Chondrocyte (in vitro differentiated cells): ENCODE measurements around the gene CEP170B. TPM values are rescaled to one million over a fixed set of nuclear protein-coding genes. Genes with fewer than 3 reads are reported as not detected.

ENCODE experiments used
- DNase-seq: peaks from one replicate; pipeline ENCODE4 v3.0.0; 2021; ENCODE audit warnings: mixed read lengths, low spot score
- H3K27ac Mint-ChIP-seq: one replicate; pipeline ENCODE4 v1.8.0; 2021; ENCODE audit warnings: mild to moderate bottlenecking, moderate library complexity, mixed read lengths; ENCODE audit not compliant: unreplicated experiment
- H3K27me3 Mint-ChIP-seq: 2 replicates; pipeline ENCODE4 v1.8.0; 2021; ENCODE audit warnings: low read depth, mixed read lengths
- H3K36me3 Mint-ChIP-seq: 2 replicates; pipeline ENCODE4 v1.8.0; 2021; ENCODE audit warnings: low read depth, mixed read lengths
- H3K4me1 Mint-ChIP-seq: 2 replicates; pipeline ENCODE4 v1.8.0; 2021; ENCODE audit warnings: low read depth, mild to moderate bottlenecking, mixed read lengths
- H3K4me3 Mint-ChIP-seq: one replicate; pipeline ENCODE4 v1.8.0; 2021; ENCODE audit warnings: mild to moderate bottlenecking, moderate library complexity, mixed read lengths; ENCODE audit not compliant: unreplicated experiment
- H3K9me3 Mint-ChIP-seq: 2 replicates; pipeline ENCODE4 v1.8.0; 2021; ENCODE audit warnings: low read depth, mixed read lengths
- CTCF ChIP-seq: fragments of 200-600 bp; sonication (generic); IDR thresholded peaks from 2 replicates; pipeline ENCODE4 v1.5.0; 2021; ENCODE audit warnings: antibody characterized with exemption, mild to moderate bottlenecking, moderate library complexity
- total RNA-seq: library from RNA; stranded (reverse); gene quantifications from 3 replicates; pipeline ENCODE4 v1.2.1, GENCODE V29; 2021

CEP170B gene
- total RNA-seq, 1 donor from 2014 or later: 39.2 TPM

DNA sequence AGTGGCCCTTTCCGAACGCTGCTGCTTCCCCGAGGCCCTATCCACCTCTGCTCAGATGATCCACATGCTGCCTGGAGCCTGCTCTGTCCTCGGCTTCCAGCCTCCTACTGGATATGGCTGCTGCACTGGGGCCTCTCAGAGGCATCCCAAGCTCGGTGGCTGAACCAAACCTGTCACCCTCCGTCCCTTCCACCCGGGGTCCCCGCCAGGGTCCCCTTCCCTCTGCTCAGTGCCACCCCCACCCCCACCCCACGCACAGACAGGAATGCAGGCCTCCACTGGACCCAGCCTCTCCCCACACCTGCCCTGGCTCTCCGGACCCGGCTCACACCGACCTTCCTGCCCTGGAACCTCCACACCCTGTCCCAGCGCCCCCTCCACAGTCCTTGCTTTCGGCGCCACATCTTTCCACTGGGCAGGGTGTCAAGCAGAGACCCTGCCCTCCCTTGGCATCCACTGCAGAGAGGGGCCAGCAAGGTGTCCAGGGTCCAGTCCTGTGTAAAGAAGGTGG, 6.1 kb downstream of the CEP170B start:
- H3K4me1 Mint-ChIP-seq: peaks cover 22% of the 10 kb centered on the region
- no peaks in the 10 kb centered on the region for H3K9me3 Mint-ChIP-seq
- H3K27ac Mint-ChIP-seq: no peak overlapping the region
- TF ChIP-seq CTCF: no peak
- H3K27me3 Mint-ChIP-seq: no peaks in the 10 kb centered on the region
- H3K36me3 Mint-ChIP-seq: no peaks in the 10 kb centered on the region
- no peak for DNase-seq
- H3K4me3 Mint-ChIP-seq: no peak overlapping the region

DNA sequence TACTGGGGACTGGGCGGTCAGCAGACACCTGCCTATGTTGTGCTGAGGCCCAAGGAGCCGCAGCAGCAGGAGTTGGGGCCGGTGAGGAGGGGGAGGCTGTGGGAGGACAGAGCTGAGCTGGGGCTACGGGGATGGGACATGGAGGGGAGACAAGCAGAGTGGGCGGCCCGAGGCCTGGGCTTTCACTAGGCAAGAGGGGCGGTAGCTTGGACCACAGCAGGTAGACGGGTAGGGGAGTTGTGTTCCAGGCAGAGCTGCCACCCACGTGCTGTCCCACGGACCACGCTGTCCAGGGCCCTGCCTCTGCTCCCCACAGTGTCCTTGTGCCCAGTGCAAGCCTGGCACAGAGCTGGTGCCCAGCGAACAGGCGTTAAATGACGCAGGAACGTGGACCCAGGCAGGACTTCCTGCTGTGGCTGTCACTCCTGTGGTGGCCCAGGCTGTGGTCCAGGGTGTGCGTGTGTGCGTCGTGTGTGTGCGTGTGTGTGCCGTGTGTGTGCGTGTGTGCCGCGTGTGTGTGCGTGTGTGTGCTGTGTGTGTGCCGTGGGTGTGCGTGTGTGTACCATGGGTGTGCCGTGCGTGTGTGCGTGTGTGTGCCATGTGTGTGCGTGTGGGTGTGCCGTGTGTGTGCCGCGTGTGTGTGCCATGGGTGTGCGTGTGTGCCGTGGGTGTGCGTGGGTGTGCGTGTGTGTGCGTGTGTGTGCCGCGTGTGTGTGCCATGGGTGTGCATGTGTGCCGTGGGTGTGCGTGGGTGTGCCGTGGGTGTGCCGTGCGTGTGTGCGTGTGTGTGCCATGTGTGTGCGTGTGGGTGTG, 6.8 kb downstream of the CEP170B start:
- no peaks in the 10 kb centered on the region for H3K27me3 Mint-ChIP-seq
- H3K36me3 Mint-ChIP-seq: no peaks in the 10 kb centered on the region
- H3K4me3 Mint-ChIP-seq: no peak overlapping the region
- no peak overlapping the region for H3K27ac Mint-ChIP-seq
- TF ChIP-seq CTCF: no peak
- H3K4me1 Mint-ChIP-seq: peaks cover 16% of the 10 kb centered on the region
- no peaks in the 10 kb centered on the region for H3K9me3 Mint-ChIP-seq
- no peak for DNase-seq

DNA sequence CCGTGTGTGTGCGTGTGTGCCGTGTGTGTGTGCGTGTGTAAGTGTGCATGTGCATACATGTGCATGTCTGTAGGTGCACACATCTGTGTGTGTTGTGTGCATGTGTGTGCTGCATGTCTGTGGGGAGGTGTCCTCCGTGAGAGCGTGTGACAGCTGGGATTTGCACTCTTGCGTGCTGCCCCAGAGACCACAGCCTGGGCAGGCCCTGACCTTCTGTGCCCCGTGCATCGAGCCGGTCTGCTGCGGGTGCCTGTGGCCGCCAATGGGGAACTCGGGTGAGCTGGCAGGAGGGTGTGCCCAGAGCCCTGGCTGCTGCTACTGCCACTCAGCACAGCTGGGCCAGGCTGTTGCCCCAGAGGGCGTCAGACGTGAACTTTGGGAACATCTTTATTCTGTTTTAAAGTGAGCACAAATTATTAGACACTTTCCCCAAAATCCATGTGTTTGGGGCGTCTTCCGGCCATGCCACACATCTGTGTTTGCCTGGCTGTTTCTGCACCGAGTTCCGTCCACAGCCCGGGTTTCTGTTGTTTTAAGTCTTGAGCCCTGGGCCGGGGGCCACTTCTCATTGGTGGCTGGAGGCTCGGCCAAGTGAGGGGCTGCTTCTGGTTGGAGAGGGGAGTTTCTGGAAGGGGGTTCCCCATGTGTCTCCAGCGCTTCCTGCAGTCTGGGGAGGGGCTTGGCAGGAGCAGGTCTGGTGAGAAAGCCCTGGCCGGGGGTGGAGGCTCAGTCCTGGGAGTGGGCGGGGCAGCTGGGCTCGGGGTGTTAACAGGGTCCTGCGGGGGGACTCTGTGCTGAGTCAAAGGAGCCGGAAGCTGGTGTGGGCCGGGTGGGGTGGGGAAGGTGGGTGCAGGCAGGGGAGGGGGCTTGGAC, 7.6 kb downstream of the CEP170B start:
- Mint-ChIP-seq H3K4me1 (peaks cover 10% of the 10 kb centered on the region), H3K9me3 (no peaks in the 10 kb centered on the region), H3K4me3 (no peak overlapping the region), H3K36me3 (no peaks in the 10 kb centered on the region), H3K27me3 (no peaks in the 10 kb centered on the region), H3K27ac (peak overlapping the region; percentile 27)
- TF ChIP-seq CTCF: no peak
- DNase-seq: no peak

DNA sequence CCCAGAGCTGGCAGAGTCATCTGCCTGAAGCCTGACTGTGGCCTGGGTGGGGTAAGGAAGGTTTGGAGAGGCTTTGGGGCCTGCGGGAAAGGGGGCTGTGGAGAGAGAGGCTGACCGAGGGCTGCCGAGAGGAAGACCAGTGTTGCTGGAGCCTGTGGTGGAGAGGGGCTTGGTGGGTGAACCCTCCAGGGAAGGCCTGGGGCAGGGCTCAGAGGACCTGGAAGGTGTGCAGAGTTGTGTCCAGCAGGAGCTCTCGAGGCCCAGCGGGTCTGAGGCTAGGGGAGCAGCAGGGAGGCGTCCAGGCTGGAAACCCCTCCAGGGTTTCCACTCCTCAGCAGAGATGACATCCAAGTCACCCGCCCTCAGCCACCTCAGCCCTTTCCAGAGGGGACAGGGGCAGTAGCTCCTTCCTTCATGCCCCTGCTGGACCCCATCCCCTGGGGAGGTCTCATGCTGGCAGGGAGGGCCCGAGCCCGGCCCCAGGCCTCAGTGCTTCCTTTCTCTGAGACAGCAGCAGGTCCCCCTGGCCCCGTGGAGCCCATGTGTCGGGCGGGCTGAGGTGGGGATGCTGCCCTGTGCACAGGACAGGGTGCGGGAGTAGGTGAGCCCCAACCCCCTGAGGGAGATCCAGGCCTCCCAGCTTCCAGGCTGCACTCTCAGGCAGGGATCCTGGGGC, 8.4 kb downstream of the CEP170B start:
- no peak overlapping the region for H3K27ac Mint-ChIP-seq
- no peak for TF ChIP-seq CTCF
- no peaks in the 10 kb centered on the region for H3K9me3 Mint-ChIP-seq
- H3K4me1 Mint-ChIP-seq: peaks cover 7% of the 10 kb centered on the region
- no peaks in the 10 kb centered on the region for H3K27me3 Mint-ChIP-seq
- peaks cover 2% of the 10 kb centered on the region for H3K36me3 Mint-ChIP-seq
- H3K4me3 Mint-ChIP-seq: no peak overlapping the region
- no peak for DNase-seq

DNA sequence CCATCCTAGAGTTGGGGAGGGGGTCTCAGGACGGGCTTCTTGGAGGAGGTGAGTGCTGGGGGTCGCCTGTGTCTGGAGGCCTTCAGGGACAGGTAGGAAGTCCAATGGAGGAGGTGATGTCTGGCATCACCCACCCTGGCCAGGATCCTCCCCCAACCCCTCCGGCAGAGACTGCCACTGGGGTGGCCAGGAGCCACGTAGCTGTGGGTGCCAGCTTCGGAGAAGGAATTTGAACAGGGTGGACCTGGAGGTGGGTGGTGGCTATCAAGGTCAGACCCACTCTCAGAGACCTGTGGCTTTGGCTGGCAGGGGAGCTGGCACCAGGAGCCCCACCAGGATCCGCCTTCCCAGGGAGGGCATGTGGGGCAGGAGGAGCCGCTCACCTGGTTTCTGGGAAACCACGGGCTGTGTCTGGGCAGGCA, 9.1 kb downstream of the CEP170B start:
- DNase-seq: no peak
- no peak for TF ChIP-seq CTCF
- no peaks in the 10 kb centered on the region for H3K9me3 Mint-ChIP-seq
- H3K27me3 Mint-ChIP-seq: no peaks in the 10 kb centered on the region
- no peak overlapping the region for H3K4me3 Mint-ChIP-seq
- peaks cover 7% of the 10 kb centered on the region for H3K4me1 Mint-ChIP-seq
- H3K36me3 Mint-ChIP-seq: peaks cover 2% of the 10 kb centered on the region
- no peak overlapping the region for H3K27ac Mint-ChIP-seq
